K562 (cell line): Measurements from ENCODE around the gene SDF4. TPM values are rescaled to one million over a fixed set of nuclear protein-coding genes. Genes with fewer than 3 reads are reported as not detected.

ENCODE experiments used
- BCOR ChIP-seq: fragments of 450-650 bp; IDR thresholded peaks from 2 replicates; pipeline ENCODE4 v1.6.1; 2016
- CBX5 ChIP-seq: IDR thresholded peaks from 2 replicates; pipeline ENCODE4 v1.6.1; 2014; ENCODE audit warnings: low read depth, borderline replicate concordance
- CHD2 ChIP-seq: IDR thresholded peaks from 2 replicates; pipeline ENCODE4 v1.6.1; 2011; ENCODE audit warnings: low read depth, low read length
- CUX1 ChIP-seq: fragments of 200-800 bp; sonication (Bioruptor generic); IDR thresholded peaks from 2 replicates; pipeline ENCODE4 v1.6.1; 2016; ENCODE audit warnings: missing genetic modification characterization, missing compliant biosample characterization
- FOXP4 ChIP-seq: sonication (generic); formaldehyde crosslinking; IDR thresholded peaks from 2 replicates; pipeline ENCODE4 v1.8.0; 2022; ENCODE audit warnings: mild to moderate bottlenecking, missing genetic modification reagents, borderline replicate concordance
- HDAC8 ChIP-seq: fragments of 450-650 bp; IDR thresholded peaks from 2 replicates; pipeline ENCODE4 v1.6.1; 2016; ENCODE audit warnings: mild to moderate bottlenecking, missing genetic modification characterization, moderate library complexity, missing compliant biosample characterization
- HNRNPLL ChIP-seq: fragments of 200-400 bp; formaldehyde crosslinking; IDR thresholded peaks from 2 replicates; pipeline ENCODE4 v1.6.1; 2017; ENCODE audit warnings: low read length, low read depth, mild to moderate bottlenecking; ENCODE audit not compliant: poor library complexity, severe bottlenecking
- IRF2 ChIP-seq: sonication (generic); formaldehyde crosslinking; IDR thresholded peaks from 2 replicates; pipeline ENCODE4 v1.8.1; 2022; ENCODE audit warnings: mild to moderate bottlenecking, missing genetic modification reagents
- POLR2AphosphoS2 ChIP-seq: IDR thresholded peaks from 2 replicates; pipeline ENCODE4 v1.6.1; 2012; ENCODE audit warnings: low read length, improper control_type of control experiment
- RNF2 ChIP-seq: sonication (generic); IDR thresholded peaks from 2 replicates; pipeline ENCODE4 v1.6.1; 2016
- SUPT5H ChIP-seq: fragments of 450-650 bp; IDR thresholded peaks from 2 replicates; pipeline ENCODE4 v1.6.1; 2016
- ZBTB1 ChIP-seq: sonication (generic); formaldehyde crosslinking; IDR thresholded peaks from 2 replicates; pipeline ENCODE4 v1.8.1; 2023; ENCODE audit warnings: missing genetic modification reagents, low read depth, mild to moderate bottlenecking, borderline replicate concordance
- ZBTB8A ChIP-seq: fragments of 450-650 bp; IDR thresholded peaks from 2 replicates; pipeline ENCODE4 v1.6.1; 2018; ENCODE audit warnings: mild to moderate bottlenecking, moderate library complexity; ENCODE audit not compliant: partially characterized antibody
- ZBTB9 ChIP-seq: fragments of 450-650 bp; formaldehyde crosslinking; IDR thresholded peaks from 2 replicates; pipeline ENCODE4 v1.4.0; 2020; ENCODE audit warnings: mild to moderate bottlenecking, moderate library complexity
- ZKSCAN3 ChIP-seq: fragments of 250-450 bp; sonication (Bioruptor Pico); IDR thresholded peaks from 2 replicates; pipeline ENCODE4 v1.4.0; 2020
- ZNF384 ChIP-seq: IDR thresholded peaks from 2 replicates; pipeline ENCODE4 v1.6.1; 2012; ENCODE audit warnings: low read depth, low read length, improper control_type of control experiment
- ZNF41 ChIP-seq: fragments of 250-450 bp; sonication (Bioruptor Pico); conservative IDR thresholded peaks from 2 replicates; pipeline ENCODE4 v1.4.0; 2020; ENCODE audit warnings: mild to moderate bottlenecking
- ZNF584 ChIP-seq: fragments of 200-800 bp; sonication (Bioruptor generic); IDR thresholded peaks from 2 replicates; pipeline ENCODE4 v1.6.1; 2016; ENCODE audit warnings: low read depth, mild to moderate bottlenecking, missing genetic modification characterization, missing compliant biosample characterization
- ZNF766 ChIP-seq: fragments of 200-800 bp; sonication (Bioruptor generic); conservative IDR thresholded peaks from 2 replicates; pipeline ENCODE4 v1.6.1; 2016; ENCODE audit warnings: missing genetic modification characterization, missing compliant biosample characterization
- polyA plus RNA-seq, 8 experiments: library from polyadenylated mRNA; depleted of rRNA in 4 of 8; stranded (reverse) in 5 of 8; unstranded in 3 of 8; fragments of >200 nt; fragmentation: Nextera tagmentation in 2 of 8; fragmentation: Illumina TruSeq in 1 of 8; extraction: Ambion mirVana in 2 of 8; extraction: Trizol in 1 of 8; gene quantifications; 2 replicates each; pipeline versions ENCODE4 v1.2.1 to v1.2.3, GENCODE V29; 2011 to 2014; ENCODE audit warnings: inconsistent platforms in 1 of 8, missing spikeins in 1 of 8
- total RNA-seq, 7 experiments: library from RNA; depleted of rRNA in 6 of 7; stranded (reverse); fragments of >200 nt in 6 of 7; fragmentation: Illumina TruSeq in 2 of 7; extraction: Trizol in 2 of 7; gene quantifications; 2 replicates each; pipeline versions ENCODE4 v1.2.1 to v1.2.3, GENCODE V29; 2011 to 2021; ENCODE audit warnings: low replicate concordance in 1 of 7

The SDF4 gene
- total and polyA plus RNA-seq, 9 of the 15 experiments (the other 6 are each of a cell fraction or from before 2014, with no cell fraction given) = 0.35 to 160 (median 65.2) TPM

- TF ChIP-seq POLR2AphosphoS2 (no peak), RNF2 (0 out of 2 replicates have a peak, but pooled peaks have one; percentile 39), HDAC8 (tag) (peak; percentile 50; the same call in 1 of the 2 replicates), SUPT5H (no peak), IRF2 (CRISPR knock-in tag) (peak; percentile 79), ZBTB1 (CRISPR knock-in tag) (peak; percentile 72; the same call in 1 of the 2 replicates), CHD2 (no peak), ZNF584 (peak; percentile 53; the same call in 1 of the 2 replicates), FOXP4 (no peak), ZNF766 (CRISPR knock-in tag) (peak; percentile 55; the same call in 1 of the 2 replicates), HNRNPLL (no peak), CUX1 (peak; percentile 73; the same call in 1 of the 2 replicates), ZKSCAN3 (CRISPR knock-in tag) (no peak), CBX5 (no peak), BCOR (no peak), ZNF384 (no peak), ZNF41 (CRISPR knock-in tag) (0 out of 2 replicates have a peak, but pooled peaks have one; percentile 32), ZBTB8A (no peak), ZBTB9 (CRISPR knock-in tag) (peak; percentile 62; the same call in 1 of the 2 replicates)
Observed at GRCh38 chr1:1232208-1232795, 501 bp upstream of the SDF4 start, which contains the start of gene B3GALT6 (continued).
